HUES6 (cell line): Measurements from ENCODE around the gene VWA8.
"Not testable (repeated sequence)": the region's sequence is repeated elsewhere in the genome, so short reads cannot be mapped to it uniquely, and the experiment has no call there.

ENCODE experiments used
- H3K27ac ChIP-seq: 2 replicates; pipeline ENCODE4 v1.7.0; 2013; ENCODE audit warnings: low read depth, mild to moderate bottlenecking, low read length, inconsistent platforms
- H3K27me3 ChIP-seq: 2 replicates; pipeline ENCODE4 v1.6.1; 2013; ENCODE audit warnings: low read length; ENCODE audit not compliant: control insufficient read depth, insufficient read depth
- H3K36me3 ChIP-seq: 2 replicates; pipeline ENCODE4 v1.6.1; 2013; ENCODE audit warnings: low read length; ENCODE audit not compliant: control insufficient read depth, insufficient read depth
- H3K4me1 ChIP-seq: 2 replicates; pipeline ENCODE4 v1.6.1; 2013; ENCODE audit warnings: low read length; ENCODE audit not compliant: control insufficient read depth, insufficient read depth
- H3K4me3 ChIP-seq: 2 replicates; pipeline ENCODE4 v1.5.1; 2013; ENCODE audit warnings: low read depth, low read length
- H3K9ac ChIP-seq: one replicate; pipeline ENCODE4 v1.6.1; 2013; ENCODE audit warnings: mild to moderate bottlenecking, low read length
- H3K9me3 ChIP-seq: 2 replicates; pipeline ENCODE4 v1.6.1; 2013; ENCODE audit warnings: low read depth, low read length; ENCODE audit not compliant: control insufficient read depth, insufficient read depth

VWA8 gene

GRCh38 chr13:41751277-41751676 lies 209.6 kb downstream of the VWA8 start:
- no peak overlapping the region for H3K27ac ChIP-seq
- H3K27me3 ChIP-seq: no peaks in the 10 kb centered on the region
- H3K36me3 ChIP-seq: no peaks in the 10 kb centered on the region
- H3K9ac ChIP-seq: no peak overlapping the region
- H3K4me3 ChIP-seq: no peak overlapping the region
- no peaks in the 10 kb centered on the region; the same call in 1 of the 2 replicates for H3K9me3 ChIP-seq
- H3K4me1 ChIP-seq: no peaks in the 10 kb centered on the region

DNA sequence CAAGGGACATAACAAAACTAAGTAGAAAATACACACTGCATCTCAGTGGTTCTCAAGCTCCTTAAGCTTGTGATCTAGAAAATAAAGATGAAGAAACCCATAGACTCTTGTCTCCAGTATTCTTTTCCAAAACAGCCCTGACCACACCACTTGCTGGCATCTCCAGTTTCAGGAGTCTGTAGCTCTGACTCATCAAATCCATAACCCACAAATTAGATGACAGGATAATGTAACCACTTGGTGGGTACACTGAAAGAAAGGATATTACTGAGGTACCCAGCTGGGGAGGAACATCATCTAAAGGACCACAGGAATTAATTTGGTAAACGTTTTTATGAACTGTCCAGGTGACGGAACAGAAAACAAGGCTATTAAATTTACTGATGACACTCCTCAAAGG lies 214.7 kb downstream of the VWA8 start:
- Histone ChIP-seq H3K4me1 (no peaks in the 10 kb centered on the region), H3K9me3 (no peaks in the 10 kb centered on the region; the same call in 1 of the 2 replicates), H3K9ac (no peak overlapping the region), H3K4me3 (no peak overlapping the region), H3K27ac (no peak overlapping the region), H3K36me3 (no peaks in the 10 kb centered on the region), H3K27me3 (no peaks in the 10 kb centered on the region)

GRCh38 chr13:41745496-41745895 lies 215.4 kb downstream of the VWA8 start:
- not testable (repeated sequence) for H3K36me3 ChIP-seq, H3K9ac ChIP-seq, H3K27ac ChIP-seq, H3K27me3 ChIP-seq, H3K4me1 ChIP-seq, H3K9me3 ChIP-seq, H3K4me3 ChIP-seq

- H3K9ac ChIP-seq: no peak overlapping the region
- H3K9me3 ChIP-seq: no peaks in the 10 kb centered on the region
- H3K4me3 ChIP-seq: no peak overlapping the region
- H3K27me3 ChIP-seq: no peaks in the 10 kb centered on the region
- no peak overlapping the region for H3K27ac ChIP-seq
- H3K36me3 ChIP-seq: no peaks in the 10 kb centered on the region
- no peaks in the 10 kb centered on the region for H3K4me1 ChIP-seq
These were observed 217.9 kb downstream of the VWA8 start for GRCh38 chr13:41742917-41743552.

GRCh38 chr13:41740479-41740878 lies 220.4 kb downstream of the VWA8 start:
- H3K9me3 ChIP-seq: no peaks in the 10 kb centered on the region

DNA sequence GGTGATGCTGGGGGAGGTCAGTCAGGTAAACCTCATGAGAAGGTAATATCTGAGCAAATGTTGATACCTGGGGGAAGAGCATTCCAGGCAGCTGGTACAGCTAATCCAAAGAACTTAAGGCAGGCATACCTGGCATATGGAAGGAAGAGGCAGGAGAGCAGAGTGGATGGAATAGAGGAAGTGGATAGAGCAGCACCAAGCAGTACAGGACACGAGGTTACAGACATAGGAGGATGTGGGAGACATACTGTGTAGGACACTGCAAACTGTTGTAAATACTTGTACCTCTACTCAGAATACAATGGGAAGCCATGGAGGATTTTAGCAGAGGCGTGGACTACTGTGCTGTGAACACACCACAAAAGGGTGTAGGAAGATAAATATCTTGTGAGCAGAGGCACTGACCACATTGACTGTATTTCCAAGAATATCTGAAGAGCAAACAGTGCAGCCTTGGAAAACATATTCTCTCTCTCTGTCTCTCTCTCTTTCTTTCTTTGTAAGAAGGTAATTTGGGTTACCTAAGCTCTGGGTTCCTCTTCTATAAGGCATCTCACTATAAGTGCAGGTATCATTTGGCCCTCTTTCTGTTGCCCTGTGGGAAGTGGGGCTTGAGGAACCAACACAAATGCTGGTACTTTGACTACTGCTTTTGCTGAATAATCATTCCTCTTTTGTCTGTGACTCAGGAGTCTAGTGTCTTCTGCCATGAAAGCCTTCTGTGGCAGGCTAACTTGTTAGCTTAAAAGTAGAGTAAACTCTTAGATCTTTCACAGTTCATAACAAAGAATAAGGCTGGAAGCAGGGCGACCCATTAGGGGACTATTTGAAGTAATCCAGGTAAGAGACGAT lies 238.0 kb downstream of the VWA8 start:
- H3K4me3 ChIP-seq: no peak overlapping the region
- peaks cover 22% of the 10 kb centered on the region; the same call in 1 of the 2 replicates for H3K36me3 ChIP-seq
- H3K27me3 ChIP-seq: no peaks in the 10 kb centered on the region
- no peaks in the 10 kb centered on the region for H3K4me1 ChIP-seq
- no peak overlapping the region for H3K27ac ChIP-seq
- H3K9me3 ChIP-seq: no peaks in the 10 kb centered on the region
- no peak overlapping the region for H3K9ac ChIP-seq

More at GRCh38 chr13:41740479-41740878, 220.4 kb downstream of the VWA8 start:
- H3K4me3 ChIP-seq: no peak overlapping the region
- H3K27me3 ChIP-seq: no peaks in the 10 kb centered on the region
- H3K27ac ChIP-seq: no peak overlapping the region
- no peaks in the 10 kb centered on the region for H3K36me3 ChIP-seq
- no peak overlapping the region for H3K9ac ChIP-seq
- H3K4me1 ChIP-seq: no peaks in the 10 kb centered on the region

- Histone ChIP-seq H3K27me3 (no peaks in the 10 kb centered on the region), H3K4me1 (no peaks in the 10 kb centered on the region), H3K9me3 (no peaks in the 10 kb centered on the region), H3K4me3 (no peak overlapping the region), H3K9ac (no peak overlapping the region), H3K27ac (no peak overlapping the region), H3K36me3 (peaks cover 22% of the 10 kb centered on the region; the same call in 1 of the 2 replicates)
These were observed 239.9 kb downstream of the VWA8 start for GRCh38 chr13:41720839-41721561.

DNA sequence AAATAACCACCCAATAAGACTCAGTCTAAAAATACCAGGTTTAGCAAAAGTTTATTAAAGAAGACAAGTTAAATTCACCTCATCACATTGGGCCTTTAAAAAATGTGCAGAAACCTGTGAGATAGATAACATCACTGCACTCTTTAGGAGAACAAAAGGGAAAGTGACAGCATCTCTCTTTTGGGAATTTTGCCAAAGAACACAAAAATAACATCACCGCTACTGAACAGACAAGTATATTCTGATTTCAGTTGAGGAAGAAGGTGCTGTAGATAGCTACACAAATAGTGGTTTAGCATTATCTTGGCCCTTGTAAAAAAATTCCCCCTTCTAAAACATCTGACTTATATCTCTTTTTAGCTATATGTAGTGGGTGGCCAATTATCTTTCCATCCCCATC lies 244.7 kb downstream of the VWA8 start:
- H3K36me3 ChIP-seq: peaks cover 15% of the 10 kb centered on the region; the same call in 1 of the 2 replicates
- no peak overlapping the region for H3K4me3 ChIP-seq
- no peak overlapping the region for H3K27ac ChIP-seq
- no peaks in the 10 kb centered on the region for H3K4me1 ChIP-seq
- no peaks in the 10 kb centered on the region for H3K9me3 ChIP-seq
- H3K27me3 ChIP-seq: no peaks in the 10 kb centered on the region
- H3K9ac ChIP-seq: no peak overlapping the region

GRCh38 chr13:41713405-41713804 lies 247.5 kb downstream of the VWA8 start:
- no peaks in the 10 kb centered on the region for H3K9me3 ChIP-seq
- no peaks in the 10 kb centered on the region for H3K27me3 ChIP-seq
- H3K9ac ChIP-seq: no peak overlapping the region
- H3K27ac ChIP-seq: no peak overlapping the region
- H3K36me3 ChIP-seq: no peaks in the 10 kb centered on the region
- no peak overlapping the region for H3K4me3 ChIP-seq
- H3K4me1 ChIP-seq: no peaks in the 10 kb centered on the region

DNA sequence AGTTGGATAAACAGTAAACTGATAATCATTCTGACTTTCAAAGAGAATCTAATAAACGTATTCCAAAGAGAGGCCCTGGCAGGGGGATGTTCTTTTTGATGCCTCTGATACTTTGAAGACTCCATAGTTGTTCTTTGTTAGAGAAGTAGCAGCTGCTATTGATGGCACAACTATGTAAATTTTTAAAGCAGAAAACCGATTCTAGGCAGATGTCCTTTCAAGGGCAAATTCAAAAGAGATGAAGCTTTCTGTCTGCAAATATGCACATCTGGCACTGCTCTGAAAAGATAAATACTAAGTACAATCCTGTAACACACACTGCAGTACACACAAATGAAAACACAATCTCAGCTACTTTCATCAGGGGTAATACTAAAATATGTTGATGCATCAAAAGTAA lies 250.1 kb downstream of the VWA8 start:
- H3K27ac ChIP-seq: no peak overlapping the region
- H3K4me1 ChIP-seq: no peaks in the 10 kb centered on the region
- H3K36me3 ChIP-seq: no peaks in the 10 kb centered on the region
- H3K27me3 ChIP-seq: no peaks in the 10 kb centered on the region
- H3K4me3 ChIP-seq: no peak overlapping the region
- H3K9ac ChIP-seq: no peak overlapping the region
- no peaks in the 10 kb centered on the region for H3K9me3 ChIP-seq

GRCh38 chr13:41709511-41709910 lies 251.4 kb downstream of the VWA8 start:
- H3K4me1 ChIP-seq: no peaks in the 10 kb centered on the region
- H3K36me3 ChIP-seq: no peaks in the 10 kb centered on the region
- no peak overlapping the region for H3K9ac ChIP-seq
- no peak overlapping the region for H3K27ac ChIP-seq
- H3K27me3 ChIP-seq: no peaks in the 10 kb centered on the region
- H3K4me3 ChIP-seq: no peak overlapping the region
- H3K9me3 ChIP-seq: no peaks in the 10 kb centered on the region
